ENCODE results near the gene TASOR.
"Not testable (repeated sequence)": the region's sequence is repeated elsewhere in the genome, so short reads cannot be mapped to it uniquely, and the experiment has no call there.

TASOR gene

GRCh38 chr3:56694867-56695683 lies 12.0 kb upstream of the TASOR start:
- H3K9me3 Mint-ChIP-seq, result no peaks in the 10 kb centered on the region
- peak overlapping the region; percentile 3 for H3K4me3 Mint-ChIP-seq
- H3K4me1 Mint-ChIP-seq (ENCODE audit: low read depth), result peaks cover 48% of the 10 kb centered on the region
- H3K36me3 Mint-ChIP-seq (ENCODE audit: low read depth), result no peaks in the 10 kb centered on the region
- H3K27me3 Mint-ChIP-seq, result no peaks in the 10 kb centered on the region
- no peak for DNase-seq
- peak overlapping the region; percentile 53 for H3K27ac Mint-ChIP-seq

GRCh38 chr3:56693750-56694149 lies 10.7 kb upstream of the TASOR start:
- no peaks in the 10 kb centered on the region for H3K27me3 Mint-ChIP-seq
- no peak for DNase-seq
- H3K4me3 Mint-ChIP-seq, result no peak overlapping the region

GRCh38 chr3:56692520-56693433 lies 9.7 kb upstream of the TASOR start:
- H3K27me3 Mint-ChIP-seq; H3K36me3 Mint-ChIP-seq (ENCODE audit: low read depth); DNase-seq; H3K9me3 Mint-ChIP-seq: not testable (repeated sequence)
- Mint-ChIP-seq H3K4me3 (peak overlapping the region; percentile 74), H3K4me1 (ENCODE audit: low read depth) (peaks cover 51% of the 10 kb centered on the region), H3K27ac (peak overlapping the region; percentile 45)

More at GRCh38 chr3:56693750-56694149, 10.7 kb upstream of the TASOR start:
- no peaks in the 10 kb centered on the region for H3K9me3 Mint-ChIP-seq
- peaks cover 46% of the 10 kb centered on the region for H3K4me1 Mint-ChIP-seq (ENCODE audit: low read depth)
- H3K27ac Mint-ChIP-seq, result peak overlapping the region; percentile 6
- no peaks in the 10 kb centered on the region for H3K36me3 Mint-ChIP-seq (ENCODE audit: low read depth)

GRCh38 chr3:56692001-56692365 lies 8.9 kb upstream of the TASOR start:
- H3K36me3 Mint-ChIP-seq (ENCODE audit: low read depth); H3K4me3 Mint-ChIP-seq: not testable (repeated sequence)
- peaks cover 51% of the 10 kb centered on the region for H3K4me1 Mint-ChIP-seq (ENCODE audit: low read depth)

GRCh38 chr3:56691165-56692000 lies 8.3 kb upstream of the TASOR start:
- Mint-ChIP-seq H3K9me3 (no peaks in the 10 kb centered on the region), H3K27me3 (no peaks in the 10 kb centered on the region), H3K36me3 (ENCODE audit: low read depth) (no peaks in the 10 kb centered on the region), H3K4me1 (ENCODE audit: low read depth) (peaks cover 47% of the 10 kb centered on the region), H3K27ac (no peak overlapping the region), H3K4me3 (no peak overlapping the region)
- DNase-seq, result no peak

More at GRCh38 chr3:56692001-56692365, 8.9 kb upstream of the TASOR start:
- H3K9me3 Mint-ChIP-seq, H3K27ac Mint-ChIP-seq, DNase-seq, H3K27me3 Mint-ChIP-seq: not testable (repeated sequence)

- H3K4me1 Mint-ChIP-seq (ENCODE audit: low read depth), result peaks cover 28% of the 10 kb centered on the region
- no peaks in the 10 kb centered on the region for H3K27me3 Mint-ChIP-seq
- no peak overlapping the region for H3K4me3 Mint-ChIP-seq
- no peak overlapping the region for H3K27ac Mint-ChIP-seq
- H3K9me3 Mint-ChIP-seq, result peaks cover under 1% of the 10 kb centered on the region
- no peak for DNase-seq
- H3K36me3 Mint-ChIP-seq (ENCODE audit: low read depth), result peaks cover 3% of the 10 kb centered on the region
These were observed 6.2 kb upstream of the TASOR start for GRCh38 chr3:56689303-56689702.

- H3K4me1 Mint-ChIP-seq (ENCODE audit: low read depth), result peaks cover 26% of the 10 kb centered on the region
- DNase-seq, result no peak
- H3K27ac Mint-ChIP-seq, result no peak overlapping the region
- no peak overlapping the region for H3K4me3 Mint-ChIP-seq
- peaks cover 13% of the 10 kb centered on the region for H3K36me3 Mint-ChIP-seq (ENCODE audit: low read depth)
- H3K27me3 Mint-ChIP-seq, result no peaks in the 10 kb centered on the region
- H3K9me3 Mint-ChIP-seq, result peaks cover 10% of the 10 kb centered on the region
These were observed 5.1 kb upstream of the TASOR start for GRCh38 chr3:56688191-56688590.

GRCh38 chr3:56684029-56684428 lies 964 bp upstream of the TASOR start:
- Mint-ChIP-seq H3K4me3 (peak overlapping the region; percentile 31), H3K9me3 (peaks cover 10% of the 10 kb centered on the region), H3K27me3 (no peaks in the 10 kb centered on the region), H3K27ac (peak overlapping the region; percentile 8), H3K4me1 (ENCODE audit: low read depth) (peaks cover 41% of the 10 kb centered on the region), H3K36me3 (ENCODE audit: low read depth) (peaks cover 46% of the 10 kb centered on the region)
- DNase-seq, result no peak

GRCh38 chr3:56682462-56683121 lies 473 bp downstream of the TASOR start:
- peaks cover 10% of the 10 kb centered on the region for H3K9me3 Mint-ChIP-seq
- peaks cover 57% of the 10 kb centered on the region for H3K36me3 Mint-ChIP-seq (ENCODE audit: low read depth)
- H3K27me3 Mint-ChIP-seq, result no peaks in the 10 kb centered on the region
- DNase-seq, result peak; percentile 87
- H3K27ac Mint-ChIP-seq, result peak overlapping the region; percentile 96
- H3K4me3 Mint-ChIP-seq, result peak overlapping the region; percentile 95
- peaks cover 46% of the 10 kb centered on the region for H3K4me1 Mint-ChIP-seq (ENCODE audit: low read depth)

GRCh38 chr3:56681984-56682461 lies 1.0 kb downstream of the TASOR start:
- peak overlapping the region; percentile 95 for H3K4me3 Mint-ChIP-seq
- peaks cover 10% of the 10 kb centered on the region for H3K9me3 Mint-ChIP-seq
- H3K27me3 Mint-ChIP-seq, result no peaks in the 10 kb centered on the region
- peaks cover 63% of the 10 kb centered on the region for H3K36me3 Mint-ChIP-seq (ENCODE audit: low read depth)
- H3K4me1 Mint-ChIP-seq (ENCODE audit: low read depth), result peaks cover 52% of the 10 kb centered on the region
- peak overlapping the region; percentile 96 for H3K27ac Mint-ChIP-seq
- no peak for DNase-seq

GRCh38 chr3:56680054-56680580 lies 2.9 kb downstream of the TASOR start:
- Mint-ChIP-seq H3K4me1 (ENCODE audit: low read depth) (peaks cover 68% of the 10 kb centered on the region), H3K36me3 (ENCODE audit: low read depth) (peaks cover 81% of the 10 kb centered on the region), H3K27ac (no peak overlapping the region), H3K9me3 (peaks cover 10% of the 10 kb centered on the region), H3K4me3 (peak overlapping the region; percentile 95), H3K27me3 (no peaks in the 10 kb centered on the region)
- no peak for DNase-seq

GRCh38 chr3:56677286-56677685 lies 5.8 kb downstream of the TASOR start:
- H3K27me3 Mint-ChIP-seq, result no peaks in the 10 kb centered on the region
- peak overlapping the region; percentile 16 for H3K4me3 Mint-ChIP-seq
- no peaks in the 10 kb centered on the region for H3K9me3 Mint-ChIP-seq
- peaks cover 65% of the 10 kb centered on the region for H3K4me1 Mint-ChIP-seq (ENCODE audit: low read depth)
- no peak for DNase-seq
- peak overlapping the region; percentile 66 for H3K27ac Mint-ChIP-seq
- peaks cover 86% of the 10 kb centered on the region for H3K36me3 Mint-ChIP-seq (ENCODE audit: low read depth)

GRCh38 chr3:56673781-56674457 lies 9.1 kb downstream of the TASOR start:
- Mint-ChIP-seq H3K27me3 (no peaks in the 10 kb centered on the region), H3K36me3 (ENCODE audit: low read depth) (peaks cover 87% of the 10 kb centered on the region), H3K9me3 (no peaks in the 10 kb centered on the region), H3K4me1 (ENCODE audit: low read depth) (peaks cover 46% of the 10 kb centered on the region), H3K27ac (no peak overlapping the region), H3K4me3 (no peak overlapping the region)
- DNase-seq, result no peak

Measured in activated T-cell treated with anti-CD3 and anti-CD28 coated beads, Interleukin-2, amount 50 U/mL, for 24 hours (primary cell).